ENCODE results near the gene KRTAP4-16.
"Not testable (repeated sequence)": the region's sequence is repeated elsewhere in the genome, so short reads cannot be mapped to it uniquely, and the experiment has no call there.

The KRTAP4-16 gene

GRCh38 chr17:41069031-41069430, 33.0 kb downstream of the KRTAP4-16 start:
- DNase-seq, result no peak

DNA sequence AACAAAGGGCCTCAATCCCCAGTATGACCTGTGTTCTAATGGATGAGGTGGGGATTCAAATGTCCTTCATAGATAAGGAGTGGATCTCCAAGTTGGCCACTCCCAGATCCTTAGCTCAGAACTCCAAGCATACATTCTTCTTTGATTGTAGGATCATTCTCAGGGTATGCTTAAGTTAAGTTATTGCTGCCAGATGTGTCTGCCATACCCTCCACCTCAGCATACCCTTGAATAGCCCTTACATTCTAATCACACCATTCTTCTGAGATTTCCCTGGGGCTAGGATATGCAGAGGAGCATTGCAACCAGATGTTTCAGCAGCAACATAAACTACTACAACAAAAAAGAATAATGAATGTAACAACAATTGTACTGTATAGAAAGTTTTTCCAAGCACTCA, 34.7 kb downstream of the KRTAP4-16 start:
- no peak for DNase-seq

DNA sequence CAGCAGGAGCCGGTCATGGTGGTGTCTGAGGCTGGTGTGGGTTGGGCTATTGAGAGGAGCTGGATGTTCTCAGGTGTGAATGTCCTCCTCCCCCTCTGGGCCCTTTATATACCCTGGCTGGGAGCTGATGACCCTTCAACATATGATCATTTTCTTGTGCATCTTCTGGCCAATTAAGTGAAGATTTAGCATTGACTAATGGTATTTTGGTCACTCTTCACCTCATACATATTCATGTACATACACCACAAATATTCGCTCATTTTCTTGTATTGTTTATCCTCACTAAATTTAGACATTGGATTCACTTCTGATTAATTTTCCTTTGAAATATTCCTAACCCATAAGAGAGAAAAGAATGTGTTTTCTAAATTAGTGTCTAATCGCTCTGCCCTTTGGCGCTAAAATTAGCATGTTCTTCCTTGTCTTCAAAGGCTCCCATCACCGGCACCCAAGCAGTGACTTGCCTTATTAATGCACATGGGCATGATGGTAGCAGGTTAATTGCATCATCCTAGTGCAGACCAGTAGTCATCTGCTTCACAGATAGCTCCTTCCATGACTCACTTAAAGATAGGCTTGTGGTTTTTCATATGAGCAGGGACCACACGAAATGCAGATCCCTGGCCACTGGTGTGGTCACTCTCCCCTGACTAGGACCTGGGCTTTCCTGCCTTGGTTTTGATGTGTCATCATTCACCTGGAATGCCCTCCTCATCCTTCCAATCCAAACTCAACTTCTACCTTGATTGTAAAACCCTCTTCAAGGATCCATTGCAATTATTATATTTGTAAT, 36.0 kb downstream of the KRTAP4-16 start, which contains the start of gene KRTAP2-4:
KRTAP2-4 (minus strand) TSS at position 51 of the 796 bp plus-strand sequence; CDS start at position 17, 34 bp downstream.
- no peak for DNase-seq

DNA sequence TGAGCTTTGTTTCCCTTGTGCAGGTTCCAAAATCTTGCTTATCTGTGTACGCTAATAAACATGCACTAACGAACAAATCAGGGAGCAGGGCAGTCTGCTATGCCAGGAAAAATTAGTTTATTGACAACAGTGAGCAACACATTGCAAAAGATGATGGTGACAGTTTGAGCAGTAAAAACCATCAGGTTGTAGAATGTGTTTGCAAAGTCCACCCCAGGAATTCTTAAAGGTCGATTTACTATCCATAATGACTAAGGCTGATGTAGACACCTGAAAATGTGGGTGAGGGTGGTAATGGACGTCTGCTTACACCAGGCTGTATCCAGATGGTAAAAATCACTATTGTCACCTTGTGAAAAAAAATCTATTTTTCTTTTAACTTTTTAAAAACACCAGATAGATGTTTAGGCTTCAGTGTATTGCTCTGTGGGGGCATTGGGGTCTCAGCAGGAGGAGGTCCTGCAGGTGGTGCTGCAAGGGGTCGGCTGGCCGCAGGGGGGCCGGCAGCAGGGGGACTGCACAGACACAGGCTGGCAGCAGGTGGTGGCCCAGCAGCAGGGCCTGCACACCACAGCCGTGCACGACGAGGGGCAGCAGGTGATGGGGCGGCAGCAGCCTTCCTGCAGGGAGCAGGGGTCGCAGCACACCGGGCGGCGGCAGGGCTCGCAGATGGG, 36.9 kb downstream of the KRTAP4-16 start:
- DNase-seq, result not testable (repeated sequence)

GRCh38 chr17:41064301-41064700, 37.7 kb downstream of the KRTAP4-16 start:
- DNase-seq, result no peak

DNA sequence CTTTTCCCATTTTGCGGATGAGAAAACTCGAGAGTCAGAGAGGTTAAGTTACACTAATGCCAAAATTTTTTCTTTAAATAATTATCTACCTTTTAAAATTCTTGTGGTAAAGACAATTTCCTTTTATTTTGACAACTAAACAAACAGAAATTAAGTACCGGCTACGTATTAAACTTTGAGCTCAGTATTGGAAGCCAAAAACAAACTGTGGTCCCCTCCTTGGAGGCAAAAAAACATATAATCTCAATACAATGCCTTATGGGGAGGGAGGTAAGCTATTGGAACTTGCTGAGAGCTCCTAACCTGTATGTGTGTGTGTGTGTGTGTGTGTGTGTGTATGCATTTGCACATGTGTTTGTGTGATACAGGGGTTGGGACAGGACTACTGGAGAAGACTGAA, 38.6 kb downstream of the KRTAP4-16 start:
- DNase-seq, result no peak

GRCh38 chr17:41061964-41062363, 40.0 kb downstream of the KRTAP4-16 start:
- DNase-seq, result no peak

DNA sequence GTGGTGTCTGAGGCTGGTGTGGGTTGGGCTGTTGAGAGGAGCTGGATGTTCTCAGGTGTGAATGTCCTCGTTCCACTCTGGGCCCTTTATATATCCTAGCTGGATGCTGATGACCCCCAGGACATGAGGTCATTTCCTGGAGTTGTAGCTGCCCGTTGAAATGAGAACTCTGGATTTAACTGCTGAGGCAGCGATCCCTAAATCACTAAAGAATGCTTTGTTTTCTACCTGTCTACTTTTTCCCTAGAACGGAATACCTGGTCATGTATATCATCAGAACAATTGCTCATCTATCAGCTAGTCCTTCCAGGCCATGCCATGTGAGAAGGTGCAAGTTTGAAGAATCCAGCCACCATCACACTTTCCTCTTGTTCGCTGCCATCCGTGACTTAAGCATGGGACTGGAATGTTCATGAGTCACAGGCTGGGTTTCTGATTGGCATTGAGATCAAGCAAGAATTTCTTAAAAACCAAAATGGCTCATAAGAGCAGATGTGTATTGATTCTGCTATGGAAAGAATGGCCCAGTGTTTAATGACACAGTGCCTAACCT, 41.9 kb downstream of the KRTAP4-16 start, which contains the start of gene KRTAP2-3:
KRTAP2-3 (minus strand) TSS at position 63 of the 553 bp plus-strand sequence. CDS start 64 bp downstream, outside the sequence.
- DNase-seq, result no peak

DNA sequence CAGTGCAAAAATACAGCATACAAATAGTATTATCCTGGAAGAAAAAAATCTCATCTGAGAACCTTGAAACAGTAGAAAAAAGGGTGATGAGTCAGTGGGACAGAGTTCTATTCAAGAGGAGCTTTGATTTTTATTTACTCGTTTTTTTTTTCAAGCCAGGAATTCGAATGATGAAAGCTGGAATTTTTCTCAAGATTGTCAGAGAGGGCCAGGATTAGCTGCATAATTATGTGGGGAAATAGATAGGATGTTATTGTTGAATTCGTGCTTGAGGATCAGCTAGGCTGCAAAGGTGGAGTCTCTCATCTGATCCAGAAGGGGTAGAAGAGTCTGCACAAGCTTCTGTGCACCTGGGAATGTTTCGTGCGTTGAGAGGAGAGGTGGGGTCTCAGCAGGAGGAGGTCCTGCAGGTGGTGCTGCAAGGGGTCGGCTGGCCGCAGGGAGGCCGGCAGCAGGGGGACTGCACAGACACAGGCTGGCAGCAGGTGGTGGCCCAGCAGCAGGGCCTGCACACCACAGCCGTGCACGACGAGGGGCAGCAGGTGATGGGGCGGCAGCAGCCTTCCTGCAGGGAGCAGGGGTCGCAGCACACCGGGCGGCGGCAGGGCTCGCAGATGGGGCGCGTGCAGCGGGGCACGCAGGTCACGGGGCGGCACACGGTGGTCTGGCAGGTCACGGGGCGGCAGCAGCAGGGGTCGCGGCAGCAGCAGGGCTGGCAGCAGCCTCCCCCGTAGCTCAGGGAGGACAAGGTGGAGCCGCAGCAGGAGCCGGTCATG, 42.5 kb downstream of the KRTAP4-16 start:
- DNase-seq, result not testable (repeated sequence)

GRCh38 chr17:41058741-41059140, 43.3 kb downstream of the KRTAP4-16 start:
- no peak for DNase-seq

DNA sequence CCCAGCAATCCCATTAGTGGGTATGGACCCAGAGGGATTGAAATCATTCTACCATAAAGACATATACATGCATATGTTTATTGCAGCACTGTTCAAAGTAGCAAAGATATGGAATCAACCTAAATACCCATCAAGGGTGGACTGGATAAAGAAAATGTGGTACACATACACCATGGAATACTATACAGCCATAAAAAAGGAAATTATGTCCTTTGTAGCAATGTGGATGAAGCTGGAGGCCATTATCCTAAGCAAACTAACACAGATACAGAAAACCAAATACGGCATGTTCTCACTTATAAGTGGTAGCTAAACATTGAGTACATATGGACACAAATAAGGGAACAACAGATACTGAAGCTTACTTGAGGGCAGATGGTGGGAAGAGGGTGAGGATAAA, 44.5 kb downstream of the KRTAP4-16 start:
- no peak for DNase-seq

- not testable (repeated sequence) for DNase-seq
Observed at GRCh38 chr17:41055130-41055529, 46.9 kb downstream of the KRTAP4-16 start, which contains the start of gene KRTAP2-2. KRTAP2-2 (minus strand) TSS chr17:41055230; CDS start chr17:41055211, 19 bp downstream.

- not testable (repeated sequence) for DNase-seq
Observed at GRCh38 chr17:41054556-41054955, 47.5 kb downstream of the KRTAP4-16 start.

DNA sequence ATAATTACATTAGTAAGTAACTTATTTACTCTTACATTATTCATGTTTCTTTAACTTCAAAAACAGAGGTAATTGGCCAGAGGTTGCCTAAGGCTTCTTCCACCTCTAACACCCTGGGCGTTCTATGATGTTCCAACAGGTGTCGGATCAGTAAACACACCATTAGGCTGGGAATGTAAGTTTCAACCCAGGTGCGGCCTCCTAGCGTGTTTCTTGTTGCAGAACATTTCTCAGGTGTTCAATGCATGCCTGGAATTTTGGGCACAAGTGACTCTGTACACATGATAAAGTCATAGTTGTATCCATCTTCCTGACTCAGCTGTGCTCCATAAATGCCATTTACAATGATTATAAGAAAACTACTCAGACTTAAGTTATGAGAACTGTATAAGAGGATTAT, 48.0 kb downstream of the KRTAP4-16 start:
- DNase-seq, result no peak

GRCh38 chr17:41052566-41052965, 49.4 kb downstream of the KRTAP4-16 start:
- DNase-seq, result no peak

Measured in NCI-H510A treated with DMSO at 0.1 percent for 48 hours (cell line).